SK-N-SH (cell line): ENCODE results near the gene TRIM9.

Source experiments
- EP300 ChIP-seq, 2 experiments: IDR thresholded peaks; 2 replicates each; pipeline versions ENCODE4 v1.4.0 to v1.6.1; 2012; ENCODE audit warnings: borderline replicate concordance in 1 of 2, low read depth in 1 of 2, low read length in 1 of 2
- MEF2A ChIP-seq: IDR thresholded peaks from 2 replicates; pipeline ENCODE4 v1.4.0; 2012; ENCODE audit warnings: low read depth, borderline replicate concordance
- YY1 ChIP-seq: IDR thresholded peaks from 2 replicates; pipeline ENCODE4 v1.4.0; 2012; ENCODE audit warnings: low read depth, mild to moderate bottlenecking

DNA sequence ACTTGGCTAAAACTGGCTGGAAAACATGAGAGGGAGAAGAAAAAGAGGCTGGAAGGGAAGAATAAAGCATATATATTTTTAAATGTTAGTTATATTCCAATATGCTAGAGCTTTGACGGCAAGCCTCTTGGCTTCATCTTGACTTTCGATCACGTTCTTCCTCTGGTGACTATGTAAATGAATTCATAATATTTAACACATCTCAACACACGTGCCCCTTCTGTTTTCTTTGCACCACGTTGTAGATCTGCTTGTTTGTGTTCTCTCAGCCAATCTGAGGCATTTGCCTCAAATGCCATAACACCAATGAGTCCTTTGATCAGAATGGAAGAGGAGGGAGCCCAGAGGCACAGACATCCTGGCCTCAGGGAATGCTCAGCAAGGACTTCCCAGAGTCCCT lies 45.4 kb upstream of the TRIM9 start:
- no peak for TF ChIP-seq EP300 (IDR thresholded peaks at IDR 0.05; ENCODE audit: borderline replicate concordance in 1 of 2, low read depth in 1 of 2, low read length in 1 of 2)
- TF ChIP-seq MEF2A, result no peak
- no peak for TF ChIP-seq YY1
